GM21526 (cell line): Measurements from ENCODE around the gene DECR2.

Experiments used
- ATAC-seq: cut with Tn5 transposase; IDR thresholded peaks from one replicate; pipeline ENCODE4 v1.9.1; 2021; ENCODE audit warnings: moderate library complexity; ENCODE audit not compliant: unreplicated experiment, low FRiP score

Gene DECR2

DNA sequence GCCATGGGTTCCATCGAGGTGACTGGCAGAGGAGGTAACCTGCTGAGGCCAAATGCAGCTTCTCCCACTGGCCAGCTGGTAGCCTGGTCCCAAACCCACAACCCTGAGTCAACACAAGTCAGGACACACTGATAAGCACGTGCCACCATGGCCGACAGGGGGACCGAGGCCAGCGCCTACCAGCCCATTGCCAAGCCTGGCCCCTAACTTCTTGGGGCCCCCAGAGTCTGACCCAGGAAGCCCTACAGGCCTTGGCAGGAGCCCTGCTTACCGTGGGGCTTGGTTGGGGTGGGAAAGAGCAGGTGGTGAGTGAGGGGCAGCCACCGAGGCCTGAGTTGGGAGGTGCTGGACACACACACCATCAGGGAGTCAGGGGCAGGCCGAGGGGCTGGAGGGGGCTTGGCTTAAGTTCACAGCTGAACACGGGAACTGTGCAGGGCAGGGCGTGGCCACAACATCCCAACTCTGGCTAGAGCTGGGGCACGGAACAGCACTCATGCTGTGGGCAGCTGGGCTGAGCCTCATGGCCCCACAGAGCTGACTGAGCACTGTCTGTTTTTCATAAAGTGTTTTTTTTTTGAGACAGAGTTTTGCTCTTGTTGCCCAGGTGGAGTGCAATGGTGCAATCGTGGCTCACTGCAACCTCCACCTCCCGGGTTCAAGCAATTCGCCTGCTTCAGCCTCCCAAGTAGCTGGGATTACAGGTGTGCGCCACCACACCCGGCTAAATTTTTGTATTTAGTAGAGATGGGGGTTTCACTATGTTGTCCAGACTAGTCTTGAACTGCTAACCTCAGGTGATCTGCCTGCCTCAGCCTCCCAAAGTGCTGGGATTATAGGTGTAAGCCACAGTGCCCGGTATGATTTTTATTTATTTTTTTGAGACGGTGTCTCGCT, 36.8 kb upstream of the DECR2 start:
- no peak for ATAC-seq

DNA sequence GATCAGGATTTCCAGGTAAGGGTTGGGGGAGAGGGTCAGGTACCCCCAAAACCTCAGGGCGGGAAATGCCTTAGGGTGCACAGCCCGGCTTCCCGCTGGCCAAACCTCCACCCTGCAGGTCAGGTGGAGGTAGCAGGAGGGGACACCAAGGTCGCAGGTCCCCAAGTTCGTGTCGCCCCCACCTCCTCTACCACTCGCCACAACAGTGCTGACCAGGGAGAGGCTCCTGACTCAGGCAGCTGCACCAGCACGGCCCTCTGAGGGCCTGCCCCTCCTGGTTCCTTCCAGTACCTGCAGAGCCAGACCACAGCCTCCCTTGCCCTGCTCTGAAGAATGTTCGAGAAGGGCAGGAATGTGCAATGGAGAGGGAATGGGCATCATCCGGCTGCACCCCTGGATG, 35.2 kb upstream of the DECR2 start:
- no peak for ATAC-seq

DNA sequence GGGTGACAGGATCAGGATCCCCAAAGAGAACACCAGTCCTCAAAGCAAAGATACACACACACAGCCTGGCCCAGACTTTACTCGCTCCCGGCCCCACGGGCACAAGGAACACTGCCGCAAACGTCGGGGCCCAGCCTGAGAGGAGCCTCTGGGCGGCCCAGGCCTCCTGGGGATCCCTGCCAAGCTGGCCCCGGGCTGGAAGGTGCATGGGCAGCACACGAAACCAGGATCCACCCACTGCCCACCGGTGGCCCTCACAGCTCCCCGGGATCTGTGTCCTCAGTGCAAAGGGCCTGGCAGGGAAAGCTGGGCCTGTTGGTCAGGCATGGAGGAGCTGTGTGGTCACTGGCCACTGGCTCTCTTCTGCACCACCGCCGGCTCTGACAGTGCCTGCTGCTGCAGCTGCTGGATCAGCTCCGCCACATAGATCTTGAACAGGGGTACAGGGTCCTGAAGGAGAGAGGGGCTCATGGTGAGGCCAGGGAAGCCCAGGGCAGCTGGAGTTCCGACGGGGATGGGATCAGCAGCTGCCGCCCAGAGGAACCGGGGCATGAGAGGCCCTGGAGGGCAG, 34.3 kb upstream of the DECR2 start:
- ATAC-seq: no peak

DNA sequence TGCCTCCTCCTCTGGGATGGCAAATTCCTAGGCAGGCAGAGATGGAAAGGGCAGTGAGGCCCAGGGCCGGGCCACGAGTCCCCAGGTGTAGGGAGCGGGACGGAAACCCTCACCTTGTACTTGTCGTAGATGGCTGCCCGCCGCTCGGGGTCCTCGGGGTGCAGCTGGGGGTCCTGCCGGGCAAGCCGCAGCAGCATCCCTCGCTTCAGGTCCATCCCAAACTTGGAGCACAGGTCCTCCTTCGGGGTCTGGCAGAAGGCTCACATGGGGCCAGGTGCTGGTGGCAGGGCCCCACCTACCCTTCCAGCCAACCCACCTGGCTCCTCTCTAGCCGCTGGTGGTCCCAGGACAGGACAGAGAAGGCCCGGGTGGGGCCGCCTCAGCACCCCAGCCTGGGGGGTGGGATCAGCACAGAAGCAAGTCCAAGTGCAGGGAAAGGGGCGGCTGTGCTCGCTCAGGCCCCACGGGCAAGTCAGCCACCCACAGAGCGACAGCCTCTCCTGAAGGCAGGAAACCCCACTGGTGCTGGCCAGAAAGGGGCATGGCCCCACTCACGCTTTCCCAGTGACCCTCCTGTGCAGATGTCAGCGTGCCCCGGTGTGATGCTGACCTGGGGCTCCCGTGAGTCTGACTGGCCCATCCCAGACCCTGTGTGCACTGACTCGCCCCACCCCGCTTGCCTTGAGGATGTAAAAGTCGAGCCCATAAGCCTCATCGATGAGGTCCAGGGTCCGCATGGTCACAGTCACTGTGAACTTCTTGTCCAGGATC, 33.1 kb upstream of the DECR2 start:
- ATAC-seq: no peak

DNA sequence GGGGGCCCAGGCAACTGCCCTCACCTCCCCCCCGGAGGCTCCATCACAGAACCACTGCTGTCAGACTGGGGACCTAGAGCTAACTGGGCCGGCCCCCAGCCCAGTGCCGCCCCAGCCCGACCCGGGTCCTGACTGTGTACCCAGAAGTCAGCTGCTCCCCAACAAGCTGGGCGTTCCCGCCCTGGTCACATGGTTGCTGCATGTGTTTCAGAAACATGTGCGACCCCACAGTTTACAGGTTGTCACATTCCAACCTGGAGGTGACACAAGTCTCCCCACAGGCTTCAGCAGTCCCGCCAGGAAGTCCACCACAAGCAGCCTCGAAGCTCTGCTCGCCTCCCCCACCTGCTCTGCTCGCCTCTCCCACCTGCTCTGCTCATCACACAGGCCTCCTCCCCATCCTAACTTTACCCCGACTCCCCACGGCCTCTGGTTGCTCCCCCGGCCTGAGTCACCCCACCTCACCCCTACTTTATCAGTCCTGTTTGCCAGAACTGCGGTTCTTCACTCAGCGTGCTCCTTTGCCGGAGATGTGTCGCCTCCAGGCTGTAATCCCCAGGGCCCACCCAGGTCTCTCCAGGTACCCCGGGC, 32.3 kb upstream of the DECR2 start:
- no peak for ATAC-seq

DNA sequence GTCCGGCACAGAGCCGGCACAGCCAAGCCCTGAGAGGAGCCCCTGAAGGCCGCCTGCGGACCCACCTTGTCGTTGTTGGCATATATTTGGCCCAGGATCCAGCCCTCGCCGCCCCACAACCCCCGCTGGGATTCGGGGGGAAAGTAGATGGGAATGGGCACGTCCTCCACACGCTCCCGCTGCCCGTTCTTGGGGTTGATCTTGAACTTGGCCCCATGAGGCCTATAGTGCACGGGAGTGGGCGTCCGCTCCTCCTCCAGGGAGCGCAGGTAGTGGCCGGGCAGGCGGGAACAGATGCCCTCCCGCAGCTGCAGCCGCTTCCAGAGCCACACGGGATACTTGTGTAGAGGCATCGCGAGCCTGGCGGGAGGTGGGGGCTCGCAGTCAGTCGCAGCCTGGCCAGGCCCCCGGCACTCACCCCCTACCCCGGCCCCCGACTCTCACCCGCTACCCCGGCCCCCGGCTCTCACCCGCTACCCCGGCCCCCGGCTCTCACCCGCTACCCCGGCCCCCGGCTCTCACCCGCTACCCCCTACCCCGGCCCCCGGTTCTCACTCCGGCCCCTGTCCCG, 31.7 kb upstream of the DECR2 start:
- no peak for ATAC-seq

DNA sequence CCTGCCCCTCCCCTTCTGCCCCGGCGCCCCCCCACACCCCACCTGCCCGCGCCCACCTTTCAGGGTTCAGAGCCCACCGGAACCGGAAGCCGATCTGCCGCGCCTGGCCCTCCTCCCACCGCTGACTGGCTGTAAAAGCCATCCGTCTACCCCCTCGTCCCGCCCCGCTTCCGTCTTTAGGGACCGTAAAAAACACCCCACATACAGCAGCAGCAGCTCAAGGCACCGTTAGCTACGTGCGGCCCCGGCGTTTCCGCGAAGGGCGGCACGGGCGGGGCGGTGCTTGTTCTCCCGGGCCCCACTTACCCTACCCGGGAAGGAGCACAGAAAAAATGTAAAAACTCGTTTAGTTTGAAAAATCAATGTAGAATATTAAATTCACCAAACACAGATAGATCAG, 31.2 kb upstream of the DECR2 start, which contains the start of gene MRPL28:
TSS of gene MRPL28 (minus strand) at position 96 of the 400 bp plus-strand sequence. CDS start 320 bp downstream, outside the sequence.
- ATAC-seq: peak; percentile 51

DNA sequence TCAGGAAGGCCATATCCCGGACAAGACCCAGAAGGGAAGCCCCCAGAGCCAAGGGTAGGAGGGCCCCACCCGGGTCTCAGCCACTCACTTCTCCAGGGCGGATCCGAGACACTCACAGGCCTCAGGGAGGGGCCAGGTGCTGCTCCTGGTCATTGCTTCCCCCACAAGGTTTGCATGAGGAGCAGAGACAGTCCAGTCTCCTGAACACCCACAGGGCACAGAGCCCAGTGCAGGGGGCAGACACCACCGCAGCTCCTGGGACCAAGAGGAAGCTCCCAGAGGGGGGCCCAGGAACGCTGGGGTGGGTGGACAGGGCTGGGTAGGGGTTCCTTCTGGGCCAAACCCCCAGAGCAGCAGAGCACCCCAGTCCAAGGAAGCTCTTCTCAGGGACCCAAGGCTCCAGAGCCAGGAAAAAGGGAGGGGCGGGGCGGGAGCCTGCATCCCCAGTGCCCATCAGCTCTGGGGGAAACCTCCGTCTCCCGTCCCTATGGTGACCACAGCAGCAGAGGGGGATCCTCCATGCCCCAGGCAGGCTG, 30.6 kb upstream of the DECR2 start:
- ATAC-seq: no peak

DNA sequence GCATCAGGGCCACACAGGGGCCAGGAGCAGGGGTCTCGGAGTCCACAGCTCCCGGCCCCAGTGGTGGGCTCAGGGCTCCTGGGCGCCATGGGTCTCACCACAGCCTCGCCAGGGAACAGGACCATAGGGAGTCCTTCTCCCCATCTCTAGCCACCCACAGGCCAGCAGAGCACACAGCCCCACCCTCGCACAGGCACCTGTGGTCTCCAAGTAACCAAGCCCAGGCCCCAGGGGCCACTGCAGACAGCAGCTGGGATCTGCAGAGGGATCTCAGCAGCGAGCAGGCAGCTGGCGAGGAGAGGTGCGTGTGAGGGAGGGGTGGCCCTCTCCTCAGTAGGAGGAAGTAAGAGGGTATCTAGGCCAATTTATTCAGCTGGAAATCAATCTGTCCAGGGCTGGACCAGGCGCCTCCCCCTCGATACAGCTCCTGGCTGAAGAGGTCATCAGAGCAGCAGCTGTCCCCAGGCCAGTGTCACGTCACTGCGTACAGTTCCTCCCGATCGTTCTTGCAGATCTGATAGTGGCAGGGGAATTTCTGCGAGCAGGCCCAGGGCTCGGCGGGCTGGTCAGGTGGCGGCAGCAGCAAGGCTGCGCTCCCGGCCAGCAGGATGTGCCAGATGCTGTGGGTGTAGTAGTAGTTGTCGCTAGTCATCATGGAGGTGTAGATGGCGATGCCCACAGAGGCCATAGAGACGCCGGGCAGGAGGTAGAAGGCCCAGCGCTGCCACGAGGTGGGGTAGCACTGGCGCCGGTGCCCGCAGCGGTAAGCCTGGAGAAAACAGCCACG, 30.0 kb upstream of the DECR2 start:
- ATAC-seq: no peak

DNA sequence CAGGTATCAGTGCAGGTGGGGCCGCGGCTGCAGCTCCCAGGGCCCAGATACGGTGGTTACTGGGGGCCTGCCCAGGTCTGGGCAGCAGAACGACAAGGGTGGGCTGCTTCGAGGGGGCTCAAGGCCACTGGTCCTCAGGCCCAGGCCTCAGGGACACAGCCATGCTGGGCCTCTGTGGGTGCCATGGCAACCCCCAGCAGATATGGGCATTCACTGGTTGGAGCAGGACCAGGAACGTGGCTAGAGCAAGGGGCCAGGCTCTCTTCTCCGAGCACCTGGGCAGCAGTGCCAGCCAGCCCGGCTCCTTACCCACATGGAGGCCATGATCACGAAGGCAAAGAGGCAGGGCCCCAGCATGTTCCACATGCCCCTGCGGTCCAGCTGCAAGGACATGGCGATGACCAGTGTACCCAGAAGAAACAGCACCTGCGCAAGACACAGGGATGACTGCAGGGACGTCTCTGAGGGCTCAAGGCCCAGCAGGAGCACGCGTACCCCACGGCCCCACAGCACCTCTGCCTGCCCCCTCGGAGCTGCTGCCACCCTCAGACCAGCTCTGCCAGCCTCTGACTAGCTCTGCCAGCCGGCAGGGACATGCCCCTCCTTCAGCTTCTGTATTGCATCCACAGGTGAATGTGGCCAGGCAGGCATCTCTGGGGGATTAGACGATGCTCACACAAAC, 29.2 kb upstream of the DECR2 start:
- no peak for ATAC-seq

DNA sequence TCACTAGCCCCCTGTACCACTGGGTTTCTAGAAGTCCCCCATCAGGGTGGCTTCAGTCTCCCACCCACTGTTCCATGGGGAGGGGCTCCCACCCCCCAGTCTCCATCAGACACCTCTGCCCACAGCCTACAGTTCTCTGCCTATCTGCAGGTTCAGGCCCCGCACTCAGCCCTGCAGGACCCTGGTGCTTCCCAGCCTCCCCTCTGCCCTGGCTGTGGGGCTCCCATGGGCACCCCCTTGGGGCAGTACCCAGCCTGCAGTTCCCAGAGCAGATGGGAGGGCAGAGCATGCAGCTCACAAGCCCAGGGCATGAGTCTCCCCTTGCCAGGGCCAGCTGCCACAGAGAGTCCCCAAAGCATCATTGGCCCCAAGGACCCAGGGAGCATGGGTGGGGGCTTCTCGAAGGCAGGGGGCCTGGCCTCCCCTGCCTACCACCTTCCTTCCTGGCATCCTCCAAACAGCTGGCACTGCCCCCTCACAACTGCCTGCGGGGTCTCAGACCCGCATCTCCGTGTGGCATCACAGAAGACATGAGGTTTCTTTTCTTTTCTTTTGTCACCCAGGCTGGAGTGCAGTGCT, 28.6 kb upstream of the DECR2 start:
- no peak for ATAC-seq

DNA sequence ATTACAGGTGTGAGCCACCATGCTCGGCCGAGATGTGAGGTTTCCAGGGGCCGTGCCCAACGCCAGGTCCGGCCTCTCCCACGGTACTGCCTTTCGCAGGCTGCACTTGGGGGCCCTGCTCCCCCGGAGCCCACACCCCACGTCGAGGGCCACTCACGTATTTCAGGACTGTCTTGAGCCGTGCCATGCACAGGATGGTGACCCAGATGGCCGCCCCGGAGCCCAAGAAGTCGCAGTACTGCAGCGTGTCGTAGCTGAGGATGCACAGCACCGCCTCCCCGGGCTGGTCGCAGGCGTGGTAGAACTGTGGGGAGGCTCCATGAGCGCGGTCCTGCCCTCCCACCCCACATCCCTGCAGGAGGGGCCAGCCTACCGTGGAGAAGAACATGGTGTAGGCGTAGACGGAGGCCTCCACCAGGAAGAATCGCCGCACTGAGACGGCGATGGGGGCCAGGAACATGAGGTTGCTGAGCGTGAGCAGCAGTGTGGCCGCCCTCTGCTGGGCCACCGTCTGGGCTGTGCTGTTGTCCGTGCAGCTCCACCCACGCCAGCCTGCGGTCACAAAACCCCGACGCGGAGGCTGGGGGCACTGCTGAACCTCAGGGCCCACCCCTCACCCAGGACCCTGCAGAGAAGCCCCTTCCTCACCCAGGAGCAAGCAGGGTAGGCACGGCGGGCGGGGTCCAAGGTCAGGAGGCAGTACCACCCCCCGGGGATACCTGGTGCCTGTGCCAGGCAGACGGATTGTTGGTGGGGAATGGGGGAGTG, 27.7 kb upstream of the DECR2 start:
- ATAC-seq: no peak

DNA sequence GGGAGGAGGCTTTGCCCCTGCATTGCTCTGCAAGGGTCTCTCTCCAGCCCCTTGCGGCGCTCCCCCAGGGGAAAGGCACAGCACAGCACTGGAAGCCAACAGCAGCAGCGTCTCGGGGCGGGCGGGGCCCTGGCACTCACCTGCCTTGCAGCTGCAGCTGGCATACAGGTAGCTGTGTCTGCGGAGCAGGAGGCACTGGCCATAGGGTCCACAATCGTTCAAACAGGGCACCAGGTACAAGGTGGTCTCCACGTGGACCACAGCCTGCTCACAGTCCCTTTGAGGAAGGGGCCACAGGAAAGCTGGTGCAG, 27.1 kb upstream of the DECR2 start:
- no peak for ATAC-seq

DNA sequence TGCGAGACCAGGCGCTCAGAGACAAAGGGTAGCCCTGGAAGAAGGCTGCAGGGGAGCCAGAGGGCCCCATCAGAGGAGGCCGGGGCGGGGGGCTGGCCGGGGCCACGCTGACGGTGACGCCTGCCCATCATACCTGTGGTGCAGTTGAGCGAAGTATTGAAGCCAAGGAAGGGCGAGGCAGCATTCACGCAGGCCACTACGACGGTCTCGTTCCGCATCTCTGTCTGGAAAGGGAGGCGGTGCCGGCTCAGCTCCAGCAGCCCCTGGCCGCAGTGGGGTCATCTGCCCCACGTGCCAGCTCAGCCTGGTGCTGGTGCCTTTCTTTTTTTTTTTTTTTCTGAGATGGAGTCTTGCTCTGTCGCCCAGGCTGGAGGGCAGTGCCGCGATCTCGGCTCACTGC, 26.5 kb upstream of the DECR2 start:
- ATAC-seq: no peak

DNA sequence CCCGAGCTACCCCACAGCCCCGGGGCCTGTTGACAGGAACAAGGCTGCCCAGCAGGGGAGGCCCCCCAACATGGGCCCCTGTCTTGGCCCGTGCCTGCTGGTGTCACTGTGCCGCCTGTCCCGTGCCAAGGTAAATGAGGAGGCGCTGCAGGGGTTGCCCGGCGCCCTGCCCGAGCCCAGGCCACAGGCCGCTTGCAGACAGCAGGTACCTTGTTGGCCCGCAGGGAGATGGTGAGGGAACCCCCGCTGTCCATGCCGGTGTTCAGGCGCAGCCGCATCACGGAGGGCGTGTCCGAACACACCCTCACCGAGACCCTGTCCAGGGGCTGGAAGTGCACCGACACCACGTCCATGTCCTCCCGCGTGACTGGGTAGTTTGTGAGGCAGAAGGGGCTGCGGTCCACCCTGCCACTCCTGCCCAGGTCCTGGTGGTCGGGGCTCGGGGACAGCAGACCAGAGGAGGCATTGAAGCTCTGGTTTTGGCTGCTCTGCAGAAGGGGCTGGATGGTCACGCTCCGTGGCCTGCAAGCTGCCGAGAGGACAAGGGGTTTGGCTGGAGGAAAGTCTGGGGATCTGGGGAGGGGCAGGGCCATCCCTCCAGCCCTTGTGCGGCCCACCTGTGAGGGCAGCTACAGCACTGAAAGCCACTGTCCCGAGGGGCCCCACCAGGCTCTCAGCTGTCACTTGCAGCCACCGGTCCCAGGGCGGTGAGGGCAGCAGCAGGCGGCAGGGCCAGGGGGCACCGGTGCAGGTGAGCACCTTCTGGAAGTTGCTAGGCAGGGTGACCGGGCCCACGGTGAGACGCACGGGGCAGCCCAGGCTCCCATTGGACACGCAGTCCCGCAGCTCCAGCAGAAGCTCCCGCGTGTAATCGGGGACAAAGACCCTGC, 25.5 kb upstream of the DECR2 start:
- ATAC-seq: no peak

DNA sequence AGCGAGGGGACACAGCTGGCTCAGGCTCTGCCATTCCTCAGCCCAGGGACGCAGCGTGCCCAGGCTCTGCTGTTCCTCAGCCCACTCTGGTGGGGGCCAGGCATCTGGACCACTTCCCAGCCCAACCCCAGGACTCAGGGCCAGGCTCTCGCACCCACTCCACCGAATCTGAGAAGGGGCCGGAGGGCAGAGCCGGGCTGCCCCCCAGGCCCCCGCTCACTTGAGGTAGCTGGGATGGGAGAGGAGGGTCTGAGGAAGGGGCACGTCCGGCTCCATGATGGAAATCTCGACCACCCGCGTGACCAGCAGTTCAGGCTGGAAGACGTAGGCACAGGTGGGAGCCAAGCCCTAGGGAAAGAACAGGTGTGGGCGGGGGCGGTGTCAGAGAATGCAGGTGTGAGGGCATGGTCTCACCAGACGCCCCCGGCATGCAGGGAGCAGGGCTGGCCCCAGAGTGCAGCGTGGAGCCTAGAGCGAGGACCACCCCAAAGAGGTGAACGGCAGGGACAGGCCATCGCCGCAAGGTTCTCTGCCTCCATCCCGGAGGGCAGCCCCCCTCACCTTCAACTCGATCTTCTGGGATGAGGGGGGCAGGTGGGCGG, 24.8 kb upstream of the DECR2 start:
- ATAC-seq: no peak
